ENCODE data around the gene BAMBI.

The BAMBI gene

GRCh38 chr10:28678687-28679457, 1.6 kb downstream of the BAMBI start:
- peak overlapping the region; percentile 39 to 88 for H3K4me3 ChIP-seq (ENCODE audit: low read length in 2 of 2)
- H3K4me1 ChIP-seq (ENCODE audit: control insufficient read depth in 2 of 2, insufficient read depth in 1 of 2, low read depth in 1 of 2, low read length in 2 of 2) = peaks cover 6 to 7% of the 10 kb centered on the region in 2 donors
- no peak overlapping the region for H2BK12ac ChIP-seq (ENCODE audit: low read length)
- no peaks in the 10 kb centered on the region for H3K79me1 ChIP-seq (ENCODE audit: low read depth, low read length)
- H3K9me3 ChIP-seq (replicated peaks in 1 of 2; ENCODE audit: control insufficient read depth in 2 of 2, insufficient read depth in 1 of 2, low read depth in 1 of 2, low read length in 2 of 2) = no peaks in the 10 kb centered on the region
- no peak overlapping the region for H2BK120ac ChIP-seq (ENCODE audit: low read depth, low read length)
- DNase-seq (ENCODE audit: low spot score) = no peak
- no peak overlapping the region for H4K8ac ChIP-seq (ENCODE audit: low read depth, low read length)
- H2AK5ac ChIP-seq (ENCODE audit: low read depth, low read length) = no peak overlapping the region
- no peaks in the 10 kb centered on the region for H3K36me3 ChIP-seq (replicated peaks in 1 of 2; ENCODE audit: control insufficient read depth in 2 of 2, insufficient read depth in 2 of 2, low read length in 2 of 2)
- no peak overlapping the region for H3K23ac ChIP-seq (ENCODE audit: low read depth, low read length, poor library complexity)
- no peak overlapping the region for H3K4ac ChIP-seq (ENCODE audit: low read length)
- H3K27ac ChIP-seq (replicated peaks; ENCODE audit: low read length) = no peak overlapping the region
- no peak overlapping the region for H2BK5ac ChIP-seq (ENCODE audit: low read length)
- no peak overlapping the region for H3K9ac ChIP-seq (ENCODE audit: low read depth, low read length, poor library complexity)
- H3K14ac ChIP-seq (ENCODE audit: low read length) = no peak overlapping the region
- no CpG with 5 or more reads among the region's 12 CpGs for WGBS, 2 donors (ENCODE audit: extremely low coverage in 2 of 2, insufficient read length in 2 of 2, insufficient replicate concordance in 1 of 2)
- no peak overlapping the region for H3K18ac ChIP-seq (ENCODE audit: low read length)
- H2AFZ ChIP-seq (ENCODE audit: low read length) = peak overlapping the region; percentile 97
- H4K91ac ChIP-seq (ENCODE audit: low read depth, low read length, poor library complexity) = no peak overlapping the region
- peak overlapping the region; percentile 96 for H3K4me2 ChIP-seq (ENCODE audit: insufficient read depth, low read length, poor library complexity, severe bottlenecking)
- H3K27me3 ChIP-seq (ENCODE audit: control insufficient read depth in 3 of 3, insufficient read depth in 3 of 3, low read depth in 1 of 3, low read length in 3 of 3) = peaks cover 0 to 70% (median 47%) of the 10 kb centered on the region in 3 experiments
- H2BK15ac ChIP-seq (ENCODE audit: low read length) = no peak overlapping the region

DNA sequence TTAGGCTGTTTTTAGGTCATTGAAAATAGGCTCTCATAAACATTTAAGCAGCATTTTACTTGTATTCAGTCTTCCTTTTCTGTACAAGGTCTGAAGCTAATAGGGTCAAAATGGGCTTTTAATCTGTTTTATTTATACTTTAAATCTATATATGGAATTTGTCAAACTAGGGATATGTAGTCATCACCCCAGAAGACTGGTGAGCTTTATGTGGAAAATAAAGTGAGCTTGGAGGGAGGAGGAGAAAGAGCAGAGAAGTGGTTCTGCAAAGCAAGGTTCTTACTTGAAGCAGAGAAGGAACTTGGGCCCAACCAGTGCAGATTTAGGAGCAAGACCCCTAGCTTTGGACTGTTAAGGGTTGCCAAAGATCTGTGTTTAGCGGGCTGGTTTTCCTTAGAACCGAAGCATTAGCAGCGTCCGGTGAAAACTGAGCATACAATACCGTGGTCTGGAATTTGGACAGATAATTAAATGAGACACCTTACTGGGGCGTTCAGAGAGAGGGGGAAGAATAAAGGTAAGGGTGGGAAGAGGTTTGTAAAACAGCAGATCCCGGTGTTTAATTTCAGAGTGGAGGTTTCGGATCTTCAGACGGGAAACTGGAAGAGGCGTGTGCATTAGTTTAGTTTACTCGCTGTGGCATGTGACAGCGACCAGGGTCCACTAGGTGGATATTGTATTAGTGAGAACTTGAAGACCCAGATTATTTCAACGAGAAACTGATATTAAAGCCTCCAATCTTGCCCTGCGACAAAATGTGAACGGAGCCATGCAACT, 2.4 kb downstream of the BAMBI start:
- no peak overlapping the region for H4K91ac ChIP-seq (ENCODE audit: low read depth, low read length, poor library complexity)
- no peak overlapping the region for H3K4me2 ChIP-seq (ENCODE audit: insufficient read depth, low read length, poor library complexity, severe bottlenecking)
- no peak overlapping the region for H2BK120ac ChIP-seq (ENCODE audit: low read depth, low read length)
- peaks cover 6 to 7% of the 10 kb centered on the region in 2 donors for H3K4me1 ChIP-seq (ENCODE audit: control insufficient read depth in 2 of 2, insufficient read depth in 1 of 2, low read depth in 1 of 2, low read length in 2 of 2)
- no peak for DNase-seq (ENCODE audit: low spot score)
- no peaks in the 10 kb centered on the region for H3K9me3 ChIP-seq (replicated peaks in 1 of 2; ENCODE audit: control insufficient read depth in 2 of 2, insufficient read depth in 1 of 2, low read depth in 1 of 2, low read length in 2 of 2)
- no peak overlapping the region for H3K14ac ChIP-seq (ENCODE audit: low read length)
- H3K36me3 ChIP-seq (replicated peaks in 1 of 2; ENCODE audit: control insufficient read depth in 2 of 2, insufficient read depth in 2 of 2, low read length in 2 of 2) = no peaks in the 10 kb centered on the region
- H3K27ac ChIP-seq (replicated peaks; ENCODE audit: low read length) = no peak overlapping the region
- no peak overlapping the region for H2AFZ ChIP-seq (ENCODE audit: low read length)
- H3K9ac ChIP-seq (ENCODE audit: low read depth, low read length, poor library complexity) = no peak overlapping the region
- H3K79me1 ChIP-seq (ENCODE audit: low read depth, low read length) = no peaks in the 10 kb centered on the region
- H3K4ac ChIP-seq (ENCODE audit: low read length) = no peak overlapping the region
- WGBS, 2 donors (ENCODE audit: extremely low coverage in 2 of 2, insufficient read length in 2 of 2, insufficient replicate concordance in 1 of 2) = no CpG with 5 or more reads among the region's 15 CpGs
- no peak overlapping the region for H2AK5ac ChIP-seq (ENCODE audit: low read depth, low read length)
- H2BK15ac ChIP-seq (ENCODE audit: low read length) = no peak overlapping the region
- H2BK12ac ChIP-seq (ENCODE audit: low read length) = no peak overlapping the region
- peaks cover 0 to 62% (median 45%) of the 10 kb centered on the region in 3 experiments for H3K27me3 ChIP-seq (ENCODE audit: control insufficient read depth in 3 of 3, insufficient read depth in 3 of 3, low read depth in 1 of 3, low read length in 3 of 3)
- no peak overlapping the region for H2BK5ac ChIP-seq (ENCODE audit: low read length)
- no peak overlapping the region for H3K23ac ChIP-seq (ENCODE audit: low read depth, low read length, poor library complexity)
- no peak overlapping the region for H4K8ac ChIP-seq (ENCODE audit: low read depth, low read length)
- no peak overlapping the region for H3K4me3 ChIP-seq (ENCODE audit: low read length in 2 of 2)
- no peak overlapping the region for H3K18ac ChIP-seq (ENCODE audit: low read length)

DNA sequence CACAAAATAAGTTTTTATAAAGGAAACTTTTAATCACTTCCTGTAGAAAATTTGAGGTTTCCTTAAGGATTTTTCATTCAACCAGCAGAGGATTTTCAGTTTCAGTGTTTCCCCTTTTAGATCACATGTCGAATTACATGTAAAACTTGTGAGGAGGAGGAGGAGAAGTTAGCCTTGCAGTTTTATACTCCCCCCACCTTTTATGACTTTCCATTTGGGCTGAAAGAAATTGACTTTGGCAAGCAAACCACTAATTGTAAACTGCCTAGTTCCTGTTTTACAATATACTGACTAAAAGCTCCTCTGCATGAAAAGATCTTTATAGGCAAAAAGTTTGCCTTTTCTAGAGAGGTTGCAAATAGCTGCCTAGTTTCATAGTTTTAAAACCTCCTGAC, 3.0 kb downstream of the BAMBI start:
- no peak overlapping the region for H3K27ac ChIP-seq (replicated peaks; ENCODE audit: low read length)
- H3K9ac ChIP-seq (ENCODE audit: low read depth, low read length, poor library complexity) = no peak overlapping the region
- H3K79me1 ChIP-seq (ENCODE audit: low read depth, low read length) = no peaks in the 10 kb centered on the region
- no peak overlapping the region for H2BK5ac ChIP-seq (ENCODE audit: low read length)
- H3K36me3 ChIP-seq (replicated peaks in 1 of 2; ENCODE audit: control insufficient read depth in 2 of 2, insufficient read depth in 2 of 2, low read length in 2 of 2) = no peaks in the 10 kb centered on the region
- no peak overlapping the region for H2AK5ac ChIP-seq (ENCODE audit: low read depth, low read length)
- no peak overlapping the region for H3K18ac ChIP-seq (ENCODE audit: low read length)
- no peak overlapping the region for H2AFZ ChIP-seq (ENCODE audit: low read length)
- H3K23ac ChIP-seq (ENCODE audit: low read depth, low read length, poor library complexity) = no peak overlapping the region
- H2BK12ac ChIP-seq (ENCODE audit: low read length) = no peak overlapping the region
- H3K27me3 ChIP-seq (ENCODE audit: control insufficient read depth in 3 of 3, insufficient read depth in 3 of 3, low read depth in 1 of 3, low read length in 3 of 3) = peaks cover 0 to 56% (median 39%) of the 10 kb centered on the region in 3 experiments
- WGBS, 2 donors (ENCODE audit: extremely low coverage in 2 of 2, insufficient read length in 2 of 2, insufficient replicate concordance in 1 of 2) = no CpG with 5 or more reads among the region's 1 CpG
- no peak overlapping the region for H3K14ac ChIP-seq (ENCODE audit: low read length)
- peaks cover 6 to 7% of the 10 kb centered on the region in 2 donors for H3K4me1 ChIP-seq (ENCODE audit: control insufficient read depth in 2 of 2, insufficient read depth in 1 of 2, low read depth in 1 of 2, low read length in 2 of 2)
- no peak overlapping the region for H4K91ac ChIP-seq (ENCODE audit: low read depth, low read length, poor library complexity)
- no peak overlapping the region for H3K4me3 ChIP-seq (ENCODE audit: low read length in 2 of 2)
- no peak overlapping the region for H4K8ac ChIP-seq (ENCODE audit: low read depth, low read length)
- no peak overlapping the region for H3K4ac ChIP-seq (ENCODE audit: low read length)
- H3K9me3 ChIP-seq (replicated peaks in 1 of 2; ENCODE audit: control insufficient read depth in 2 of 2, insufficient read depth in 1 of 2, low read depth in 1 of 2, low read length in 2 of 2) = no peaks in the 10 kb centered on the region
- no peak overlapping the region for H3K4me2 ChIP-seq (ENCODE audit: insufficient read depth, low read length, poor library complexity, severe bottlenecking)
- DNase-seq (ENCODE audit: low spot score) = no peak
- no peak overlapping the region for H2BK15ac ChIP-seq (ENCODE audit: low read length)
- no peak overlapping the region for H2BK120ac ChIP-seq (ENCODE audit: low read depth, low read length)

- no peak overlapping the region for H2AFZ ChIP-seq (ENCODE audit: low read length)
- no peak overlapping the region for H3K4me2 ChIP-seq (ENCODE audit: insufficient read depth, low read length, poor library complexity, severe bottlenecking)
- H3K14ac ChIP-seq (ENCODE audit: low read length) = no peak overlapping the region
- H3K27me3 ChIP-seq (ENCODE audit: control insufficient read depth in 3 of 3, insufficient read depth in 3 of 3, low read depth in 1 of 3, low read length in 3 of 3) = peaks cover 0 to 50% (median 33%) of the 10 kb centered on the region in 3 experiments
- WGBS, 2 donors (ENCODE audit: extremely low coverage in 2 of 2, insufficient read length in 2 of 2, insufficient replicate concordance in 1 of 2) = no CpG with 5 or more reads among the region's 6 CpGs
- no peak overlapping the region for H3K27ac ChIP-seq (replicated peaks; ENCODE audit: low read length)
- H3K79me1 ChIP-seq (ENCODE audit: low read depth, low read length) = no peaks in the 10 kb centered on the region
- no peak for DNase-seq (ENCODE audit: low spot score)
- no peak overlapping the region for H2BK15ac ChIP-seq (ENCODE audit: low read length)
- no peak overlapping the region for H3K18ac ChIP-seq (ENCODE audit: low read length)
- H4K91ac ChIP-seq (ENCODE audit: low read depth, low read length, poor library complexity) = no peak overlapping the region
- H2BK120ac ChIP-seq (ENCODE audit: low read depth, low read length) = no peak overlapping the region
- H2BK12ac ChIP-seq (ENCODE audit: low read length) = no peak overlapping the region
- H2BK5ac ChIP-seq (ENCODE audit: low read length) = no peak overlapping the region
- H3K9me3 ChIP-seq (replicated peaks in 1 of 2; ENCODE audit: control insufficient read depth in 2 of 2, insufficient read depth in 1 of 2, low read depth in 1 of 2, low read length in 2 of 2) = no peaks in the 10 kb centered on the region
- H4K8ac ChIP-seq (ENCODE audit: low read depth, low read length) = no peak overlapping the region
- H3K4me3 ChIP-seq (ENCODE audit: low read length in 2 of 2) = no peak overlapping the region
- H3K4me1 ChIP-seq (ENCODE audit: control insufficient read depth in 2 of 2, insufficient read depth in 1 of 2, low read depth in 1 of 2, low read length in 2 of 2) = peaks cover 6 to 7% of the 10 kb centered on the region in 2 donors
- H3K23ac ChIP-seq (ENCODE audit: low read depth, low read length, poor library complexity) = no peak overlapping the region
- no peaks in the 10 kb centered on the region for H3K36me3 ChIP-seq (replicated peaks in 1 of 2; ENCODE audit: control insufficient read depth in 2 of 2, insufficient read depth in 2 of 2, low read length in 2 of 2)
- H2AK5ac ChIP-seq (ENCODE audit: low read depth, low read length) = no peak overlapping the region
- no peak overlapping the region for H3K4ac ChIP-seq (ENCODE audit: low read length)
- no peak overlapping the region for H3K9ac ChIP-seq (ENCODE audit: low read depth, low read length, poor library complexity)
Measured at GRCh38 chr10:28681291-28681763, 4.0 kb downstream of the BAMBI start.

Measured in neuronal stem cell (in vitro differentiated cells).